ENCODE results near the gene REXO5. TPM values are rescaled to one million over a fixed set of nuclear protein-coding genes. Genes with fewer than 3 reads are reported as not detected.

Gene REXO5, protein sequence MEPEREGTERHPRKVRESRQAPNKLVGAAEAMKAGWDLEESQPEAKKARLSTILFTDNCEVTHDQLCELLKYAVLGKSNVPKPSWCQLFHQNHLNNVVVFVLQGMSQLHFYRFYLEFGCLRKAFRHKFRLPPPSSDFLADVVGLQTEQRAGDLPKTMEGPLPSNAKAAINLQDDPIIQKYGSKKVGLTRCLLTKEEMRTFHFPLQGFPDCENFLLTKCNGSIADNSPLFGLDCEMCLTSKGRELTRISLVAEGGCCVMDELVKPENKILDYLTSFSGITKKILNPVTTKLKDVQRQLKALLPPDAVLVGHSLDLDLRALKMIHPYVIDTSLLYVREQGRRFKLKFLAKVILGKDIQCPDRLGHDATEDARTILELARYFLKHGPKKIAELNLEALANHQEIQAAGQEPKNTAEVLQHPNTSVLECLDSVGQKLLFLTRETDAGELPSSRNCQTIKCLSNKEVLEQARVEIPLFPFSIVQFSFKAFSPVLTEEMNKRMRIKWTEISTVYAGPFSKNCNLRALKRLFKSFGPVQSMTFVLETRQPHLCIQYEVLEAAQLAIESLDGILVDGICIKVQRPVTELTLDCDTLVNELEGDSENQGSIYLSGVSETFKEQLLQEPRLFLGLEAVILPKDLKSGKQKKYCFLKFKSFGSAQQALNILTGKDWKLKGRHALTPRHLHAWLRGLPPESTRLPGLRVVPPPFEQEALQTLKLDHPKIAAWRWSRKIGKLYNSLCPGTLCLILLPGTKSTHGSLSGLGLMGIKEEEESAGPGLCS
- polyA plus RNA-seq (2011; rRNA removed) (2.4 and 2.6 TPM in 2 replicates), polyA minus RNA-seq (2011; rRNA and poly(A)+ RNA removed) (2.3 and 4.9 TPM in 2 replicates)

DNA sequence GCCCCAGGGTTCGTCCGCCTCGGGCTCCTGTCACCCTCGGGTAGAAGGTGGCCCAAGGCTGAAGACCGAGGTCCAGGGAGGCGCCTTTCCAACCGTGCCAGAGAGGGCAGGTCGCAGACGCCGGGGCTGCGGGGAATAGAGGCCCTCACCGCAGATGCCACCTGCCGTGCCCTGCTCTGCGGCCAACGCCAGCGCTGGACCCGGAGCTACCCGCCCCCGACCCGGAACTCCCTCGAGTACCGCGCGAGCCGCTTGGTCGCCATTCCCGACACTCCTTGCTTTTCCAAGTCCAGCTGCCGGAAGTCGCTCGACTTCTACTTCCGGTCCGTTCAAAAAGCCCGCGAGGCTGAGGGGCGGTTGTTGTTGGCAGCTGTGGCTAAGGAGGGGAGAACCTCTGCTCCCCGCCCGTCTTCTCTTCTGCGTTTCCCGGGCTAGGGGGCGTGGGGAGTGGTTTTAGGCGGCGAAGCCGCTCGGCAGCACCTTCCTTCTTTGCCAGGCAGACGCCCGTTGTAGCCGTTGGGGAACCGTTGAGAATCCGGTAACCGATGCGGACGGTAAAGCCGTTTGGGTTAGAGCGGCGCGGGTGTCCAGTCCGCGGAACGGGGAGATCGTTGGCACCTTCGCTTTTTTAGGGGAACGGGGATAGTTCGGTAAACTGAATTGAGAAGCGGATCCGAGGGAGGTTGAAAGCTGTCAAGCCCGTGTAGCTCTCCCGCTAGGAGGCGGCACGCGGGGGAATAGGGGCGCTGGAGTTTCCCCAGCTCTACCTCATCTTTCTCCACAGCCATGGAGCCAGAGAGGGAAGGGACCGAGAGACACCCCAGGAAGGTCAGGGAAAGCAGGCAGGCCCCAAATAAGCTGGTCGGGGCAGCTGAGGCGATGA is at the start of gene REXO5, which contains the start of gene ERI2:
Gene REXO5, plus strand, starts transcription at position 360 of the 883 bp plus-strand sequence. Its CDS starts 427 bp downstream, at position 787.
Gene ERI2, minus strand, starts transcription at position 305 of the 883 bp plus-strand sequence. Its CDS starts 42 bp downstream, at position 263.
- POLR2A ChIA-PET, result interaction anchor here (0.6 to 0.9 kb wide), 7 partner anchors 13 to 318 kb away, joined by 3 to 9 read pairs (median 4); partner anchors contain the start of genes DCUN1D3, LYRM1 and THUMPD1
- Histone ChIP-seq H3K27ac (ENCODE audit: low read depth, low read length) (peak within 1 kb of the TSS; percentile 92), H3K4me3 (ENCODE audit: low read depth, low read length) (peak within 1 kb of the TSS; percentile 97), H3K27me3 (ENCODE audit: control insufficient read depth, insufficient read depth, low read length) (no peaks in the 10 kb centered on the region), H3K9me3 (ENCODE audit: control insufficient read depth, insufficient read depth, low read length) (no peaks in the 10 kb centered on the region)
- TF ChIP-seq, protein P1, sequence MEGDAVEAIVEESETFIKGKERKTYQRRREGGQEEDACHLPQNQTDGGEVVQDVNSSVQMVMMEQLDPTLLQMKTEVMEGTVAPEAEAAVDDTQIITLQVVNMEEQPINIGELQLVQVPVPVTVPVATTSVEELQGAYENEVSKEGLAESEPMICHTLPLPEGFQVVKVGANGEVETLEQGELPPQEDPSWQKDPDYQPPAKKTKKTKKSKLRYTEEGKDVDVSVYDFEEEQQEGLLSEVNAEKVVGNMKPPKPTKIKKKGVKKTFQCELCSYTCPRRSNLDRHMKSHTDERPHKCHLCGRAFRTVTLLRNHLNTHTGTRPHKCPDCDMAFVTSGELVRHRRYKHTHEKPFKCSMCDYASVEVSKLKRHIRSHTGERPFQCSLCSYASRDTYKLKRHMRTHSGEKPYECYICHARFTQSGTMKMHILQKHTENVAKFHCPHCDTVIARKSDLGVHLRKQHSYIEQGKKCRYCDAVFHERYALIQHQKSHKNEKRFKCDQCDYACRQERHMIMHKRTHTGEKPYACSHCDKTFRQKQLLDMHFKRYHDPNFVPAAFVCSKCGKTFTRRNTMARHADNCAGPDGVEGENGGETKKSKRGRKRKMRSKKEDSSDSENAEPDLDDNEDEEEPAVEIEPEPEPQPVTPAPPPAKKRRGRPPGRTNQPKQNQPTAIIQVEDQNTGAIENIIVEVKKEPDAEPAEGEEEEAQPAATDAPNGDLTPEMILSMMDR (IDR thresholded peaks at IDR 0.05; ENCODE audit: low read depth, low read length), result peak; percentile 65
- DNase-seq (ENCODE audit: low read depth, low spot score), result peak; percentile 84
- CTCF ChIA-PET, result interaction anchor here (0.6 to 1.3 kb wide), 18 partner anchors 8 to 494 kb away, joined by 3 to 10 read pairs (median 4); no protein-coding TSS in a partner anchor

DNA sequence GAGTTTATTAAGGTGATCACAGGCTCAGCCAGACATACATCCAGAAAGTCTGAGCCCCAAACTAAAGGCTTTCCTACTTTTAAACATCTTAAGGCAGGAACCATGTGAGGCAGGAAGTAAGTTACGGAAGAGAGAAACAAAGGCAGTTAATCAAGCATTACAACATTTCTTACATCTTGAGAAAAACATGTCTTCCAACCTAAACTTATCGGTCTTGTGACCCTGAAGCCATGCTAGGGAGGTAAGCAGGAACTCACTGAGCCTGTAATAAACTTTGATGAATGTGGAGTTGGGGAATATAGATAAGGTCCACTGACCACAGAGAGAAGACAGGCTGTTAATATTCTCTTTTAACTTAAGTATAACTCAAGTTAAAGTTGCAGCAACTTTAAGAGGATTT is 46.0 kb upstream of the REXO5 start:
- TF ChIP-seq, protein P1 (IDR thresholded peaks at IDR 0.05; ENCODE audit: low read depth, low read length), result no peak
- no peaks in the 10 kb centered on the region for H3K9me3 ChIP-seq (ENCODE audit: control insufficient read depth, insufficient read depth, low read length)
- ChIA-PET POLR2A (no interaction called here), CTCF (no interaction called here)
- no peak overlapping the region for H3K4me3 ChIP-seq (ENCODE audit: low read depth, low read length)
- no peaks in the 10 kb centered on the region for H3K27me3 ChIP-seq (ENCODE audit: control insufficient read depth, insufficient read depth, low read length)
- no peak for DNase-seq (ENCODE audit: low read depth, low spot score)
- H3K27ac ChIP-seq (ENCODE audit: low read depth, low read length), result no peak overlapping the region

DNA sequence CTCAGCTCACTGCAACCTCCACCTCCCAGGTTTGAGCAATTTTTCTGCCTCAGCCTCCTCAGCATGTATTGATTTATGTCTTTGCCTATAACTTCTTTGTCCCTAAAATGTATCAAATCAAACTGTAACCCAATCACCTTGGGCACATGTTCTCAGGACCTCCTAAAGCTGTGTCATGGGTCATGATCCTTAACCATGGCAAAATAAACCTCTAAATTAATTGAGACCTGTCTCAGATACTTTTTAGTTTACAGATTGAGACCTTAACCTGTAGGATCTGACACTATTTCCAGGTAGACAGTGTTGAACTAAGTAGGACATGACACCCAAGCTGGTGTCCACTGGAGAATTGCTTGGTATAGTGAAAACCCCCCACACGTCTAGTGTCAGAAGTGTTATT is 45.2 kb upstream of the REXO5 start:
- Histone ChIP-seq H3K27ac (ENCODE audit: low read depth, low read length) (no peak overlapping the region), H3K9me3 (ENCODE audit: control insufficient read depth, insufficient read depth, low read length) (no peaks in the 10 kb centered on the region), H3K27me3 (ENCODE audit: control insufficient read depth, insufficient read depth, low read length) (no peaks in the 10 kb centered on the region), H3K4me3 (ENCODE audit: low read depth, low read length) (no peak overlapping the region)
- ChIA-PET CTCF (no interaction called here), POLR2A (no interaction called here)
- no peak for DNase-seq (ENCODE audit: low read depth, low spot score)
- TF ChIP-seq, protein P1 (IDR thresholded peaks at IDR 0.05; ENCODE audit: low read depth, low read length), result no peak

DNA sequence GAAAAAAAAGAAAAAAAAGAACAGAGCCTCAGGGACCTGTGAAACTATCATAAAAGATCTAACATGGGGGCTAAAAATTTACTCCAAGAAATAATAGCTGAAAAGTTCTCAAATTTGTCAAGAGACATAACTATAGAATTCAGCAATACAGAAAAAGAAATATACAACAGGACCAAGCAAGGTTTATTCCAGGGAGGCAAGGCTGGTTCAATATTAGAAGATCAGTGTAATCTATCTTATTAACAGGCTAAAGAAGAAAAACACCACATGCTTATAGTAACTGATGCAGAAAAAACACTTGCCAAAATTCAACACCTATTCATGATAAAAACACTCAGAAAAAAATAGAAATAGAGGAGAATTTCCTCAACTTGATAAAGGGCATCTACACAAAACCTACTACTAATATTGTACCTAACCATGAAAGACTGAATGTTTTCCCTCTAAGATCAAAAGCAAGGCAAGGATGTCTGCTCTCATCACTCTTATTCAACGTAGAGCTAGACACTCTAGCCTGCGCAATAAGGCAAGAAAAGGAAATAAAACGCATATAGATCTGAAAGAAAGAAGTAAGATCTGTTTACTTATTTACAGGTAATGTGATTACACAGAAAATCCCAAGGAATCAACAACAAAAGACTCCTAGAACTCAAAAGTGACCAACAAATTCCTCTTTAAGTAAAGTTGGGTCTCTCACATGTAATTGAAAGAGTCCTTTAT is 43.8 kb upstream of the REXO5 start:
- no peaks in the 10 kb centered on the region for H3K9me3 ChIP-seq (ENCODE audit: control insufficient read depth, insufficient read depth, low read length)
- H3K4me3 ChIP-seq (ENCODE audit: low read depth, low read length), result no peak overlapping the region
- CTCF ChIA-PET, result interaction anchor here (3.9 kb wide), 1 partner anchor 11 kb away, joined by 19 read pairs; no protein-coding TSS in a partner anchor
- H3K27me3 ChIP-seq (ENCODE audit: control insufficient read depth, insufficient read depth, low read length), result no peaks in the 10 kb centered on the region
- H3K27ac ChIP-seq (ENCODE audit: low read depth, low read length), result no peak overlapping the region
- TF ChIP-seq, protein P1 (IDR thresholded peaks at IDR 0.05; ENCODE audit: low read depth, low read length), result no peak
- DNase-seq (ENCODE audit: low read depth, low spot score), result no peak
- POLR2A ChIA-PET, result no interaction called here

Data from AG04450 (cell line).